Endothelial cell of umbilical vein (primary cell): ENCODE data around the gene ERAL1. TPM values are rescaled to one million over a fixed set of nuclear protein-coding genes. Genes with fewer than 3 reads are reported as not detected.

Source experiments
- Bru-seq: library from RNA; stranded (reverse); fragments of 400-500 nt; gene quantifications from one replicate; lab custom pipeline; 2021; lab: Mats Ljungman, UMichigan
- BruChase-seq, 2 experiments: library from RNA; stranded (reverse); fragments of 400-500 nt; gene quantifications; one replicate each; lab custom pipeline; 2021; lab: Mats Ljungman, UMichigan
- BruUV-seq: library from RNA; stranded (reverse); fragments of 400-500 nt; replicated peaks from 2 replicates; lab custom pipeline; 2021; lab: Mats Ljungman, UMichigan
- CTCF ChIA-PET: fragments of 300-600, 350-600 bp; sonication (Branson Sonifier 250); formaldehyde crosslinking; loops from one replicate; lab custom pipeline; 2021; ENCODE audit warnings: antibody characterized with exemption, inconsistent platforms; lab: Charles Lee
- POLR2A ChIA-PET: fragments of 300-600, 350-600 bp; sonication (Branson Sonifier 250); formaldehyde crosslinking; loops from one replicate; lab custom pipeline; 2021; ENCODE audit warnings: antibody characterized with exemption, inconsistent platforms; lab: Charles Lee
- DNase-seq: peaks from one replicate; pipeline ENCODE4 v3.0.0-alpha.2; 2011; ENCODE audit warnings: low read depth, low spot score
- FAIRE-seq: peaks from 2 replicates; lab custom pipeline; 2011; peaks lifted over from hg19 to GRCh38; lab: Jason Lieb, UNC
- H2AFZ ChIP-seq: 2 replicates; pipeline ENCODE4 v1.6.0; 2012; ENCODE audit warnings: low read depth, low read length, control low read depth, inconsistent platforms
- H3K27ac ChIP-seq: 2 replicates; pipeline ENCODE4 v1.5.1; 2011; ENCODE audit warnings: low read depth, mild to moderate bottlenecking, control low read depth, low read length, moderate library complexity; ENCODE audit not compliant: insufficient read depth
- H3K27me3 ChIP-seq, 2 experiments: 2 replicates each; pipeline versions ENCODE4 v1.6.0 to v1.6.1; 2011; ENCODE audit warnings: low read length in 2 of 2, mixed read lengths in 1 of 2; ENCODE audit not compliant: control insufficient read depth in 2 of 2, insufficient read depth in 2 of 2
- H3K36me3 ChIP-seq, 2 experiments: 2 replicates in 1 of 2; 3 replicates in 1 of 2; pipeline ENCODE4 v1.5.1; 2011; ENCODE audit warnings: low read length in 2 of 2, mild to moderate bottlenecking in 1 of 2, moderate library complexity in 1 of 2; ENCODE audit not compliant: control insufficient read depth in 2 of 2, insufficient read depth in 2 of 2; ENCODE audit errors: extremely low read depth in 1 of 2
- H3K4me1 ChIP-seq: 3 replicates; pipeline ENCODE4 v1.5.1; 2011; ENCODE audit warnings: mild to moderate bottlenecking, low read length; ENCODE audit not compliant: control insufficient read depth, insufficient read depth; ENCODE audit errors: extremely low read depth
- H3K4me2 ChIP-seq: 2 replicates; pipeline ENCODE4 v1.6.1; 2011; ENCODE audit warnings: low read length, control low read depth, mixed read lengths; ENCODE audit not compliant: insufficient read depth
- H3K4me3 ChIP-seq, 3 experiments: fragments of 200-600 bp in 1 of 3; sonication (generic), shearing (Covaris generic) in 1 of 3; replicated peaks in 1 of 3; 2 replicates each; pipeline ENCODE4 v1.5.1; 2011 to 2016; ENCODE audit warnings: control low read depth in 3 of 3, low read length in 3 of 3, mild to moderate bottlenecking in 2 of 3, inconsistent platforms in 1 of 3, low read depth in 1 of 3, moderate library complexity in 1 of 3; ENCODE audit not compliant: insufficient read depth in 1 of 3
- H3K79me2 ChIP-seq: 2 replicates; pipeline ENCODE4 v1.6.0; 2012; ENCODE audit warnings: low read length, inconsistent platforms; ENCODE audit not compliant: control insufficient read depth, insufficient read depth
- H3K9ac ChIP-seq: replicated peaks from 2 replicates; pipeline ENCODE3; 2011; ENCODE audit warnings: low read length, control low read depth; ENCODE audit not compliant: insufficient read depth; ENCODE audit errors: extremely low read depth
- H3K9me1 ChIP-seq: replicated peaks from 3 replicates; pipeline ENCODE4 v1.6.0; 2011; ENCODE audit warnings: mild to moderate bottlenecking, low read length; ENCODE audit not compliant: control insufficient read depth, insufficient read depth; ENCODE audit errors: extremely low read depth
- H3K9me3 ChIP-seq: replicated peaks from 2 replicates; pipeline ENCODE4 v1.5.1; 2012; ENCODE audit warnings: low read length, inconsistent platforms; ENCODE audit not compliant: control insufficient read depth, insufficient read depth
- H4K20me1 ChIP-seq: replicated peaks from 2 replicates; pipeline ENCODE3; 2011; ENCODE audit warnings: mild to moderate bottlenecking, low read length; ENCODE audit not compliant: control insufficient read depth, insufficient read depth; ENCODE audit errors: extremely low read depth
- CTCF ChIP-seq, 2 donors: IDR thresholded peaks; 1 replicate in 1 of 2; 2 replicates in 1 of 2; pipeline ENCODE4 v1.5.1; 2011; ENCODE audit warnings: low read length in 2 of 2, mild to moderate bottlenecking in 2 of 2, moderate library complexity in 2 of 2, control low read depth in 1 of 2, inconsistent platforms in 1 of 2, low read depth in 1 of 2; ENCODE audit not compliant: insufficient read depth in 1 of 2; ENCODE audit errors: extremely low read depth in 1 of 2
- EZH2 ChIP-seq: IDR thresholded peaks from 2 replicates; pipeline ENCODE4 v1.6.1; 2012; ENCODE audit warnings: borderline replicate concordance, low read depth, mild to moderate bottlenecking, moderate library complexity, low read length, inconsistent platforms; ENCODE audit not compliant: severe bottlenecking
- FOS ChIP-seq: IDR thresholded peaks from 2 replicates; pipeline ENCODE4 v1.6.1; 2011; ENCODE audit warnings: mild to moderate bottlenecking, low read length, moderate library complexity, borderline replicate concordance; ENCODE audit not compliant: insufficient read depth
- GATA2 ChIP-seq: IDR thresholded peaks from 2 replicates; pipeline ENCODE4 v1.7.0; 2011; ENCODE audit warnings: low read depth, mild to moderate bottlenecking, moderate library complexity, mixed read lengths, low read length; ENCODE audit not compliant: insufficient read length, insufficient read depth
- JUN ChIP-seq: IDR thresholded peaks from 2 replicates; pipeline ENCODE4 v1.6.1; 2011; ENCODE audit warnings: borderline replicate concordance, low read depth; ENCODE audit not compliant: insufficient read length, insufficient read depth
- MAX ChIP-seq: IDR thresholded peaks from 2 replicates; pipeline ENCODE4 v1.6.1; 2011; ENCODE audit not compliant: insufficient read depth, insufficient read length
- MYC ChIP-seq: IDR thresholded peaks from one replicate; pipeline ENCODE4 v1.6.1; 2011; ENCODE audit warnings: mild to moderate bottlenecking, low read depth, low read length
- POLR2A ChIP-seq: IDR thresholded peaks from 2 replicates; pipeline ENCODE4 v1.6.1; 2012; ENCODE audit warnings: low read depth, mild to moderate bottlenecking, control low read depth, low read length
- POLR2AphosphoS5 ChIP-seq: IDR thresholded peaks from 2 replicates; pipeline ENCODE4 v1.6.1; 2012; ENCODE audit warnings: low read depth, mild to moderate bottlenecking, control low read depth, low read length, moderate library complexity; ENCODE audit not compliant: insufficient read depth
- dilution Hi-C: fragments of 300-500 bp; cut with MboI; formaldehyde crosslinking; loops from one replicate; pipeline ENCODE4 v1.15.0; 2019; ENCODE audit warnings: low sequenced_read_pairs; ENCODE audit not compliant: extremely low pct_ligation_motif_present
- intact Hi-C: fragments of 100-400 bp; cut with micrococcal nuclease; formaldehyde crosslinking; loops from one replicate; pipeline ENCODE4 v1.10.0; 2022
- long read RNA-seq: library from polyadenylated mRNA; stranded (forward); transcript quantifications from one replicate; pipeline ENCODE4 v2.0.0, GENCODE V29; 2021
- polyA minus RNA-seq, 3 experiments: library from RNA; depleted of rRNA, polyadenylated mRNA; stranded (reverse); fragments of >200 nt; gene quantifications; 1 replicate in 1 of 3; 2 replicates in 2 of 3; pipeline ENCODE4 v1.2.3, GENCODE V29; 2011
- polyA plus RNA-seq, 4 experiments: library from polyadenylated mRNA; depleted of rRNA in 3 of 4; stranded (reverse) in 3 of 4; unstranded in 1 of 4; fragments of >200 nt; gene quantifications; 2 replicates each; pipeline versions ENCODE4 v1.2.1 to v1.2.3, GENCODE V29; 2011 to 2012; ENCODE audit warnings: missing spikeins in 1 of 4
- total RNA-seq: library from RNA; stranded (reverse); gene quantifications from 2 replicates; pipeline ENCODE4 v1.2.3, GENCODE V29; 2021

The ERAL1 gene
- total RNA-seq, result 50.3 and 58.0 TPM in 2 replicates
- polyA plus RNA-seq, result 86.6 and 102 TPM in 2 replicates
- polyA plus RNA-seq (2011; cell fraction: cytosol; rRNA removed), result 88.4 and 97.2 TPM in 2 replicates
- 99.2 and 99.9 TPM in 2 replicates for polyA plus RNA-seq (2011; cell fraction: nucleus; rRNA removed)
- polyA plus RNA-seq (2012), result 65.5 and 79.5 TPM in 2 replicates
- polyA minus RNA-seq, result 82.8 and 101 TPM in 2 replicates
- 69.5 TPM for polyA minus RNA-seq (2011; cell fraction: cytosol; rRNA and poly(A)+ RNA removed)
- polyA minus RNA-seq (2011; cell fraction: nucleus; rRNA and poly(A)+ RNA removed), result 31.0 and 38.9 TPM in 2 replicates
- percentile 70 among the genes with signal in this experiment for Bru-seq, nascent RNA
- BruChase-seq, experiment 1, labeled RNA remaining after a 6-hour chase, result percentile 88 among the genes with signal in this experiment
- BruChase-seq, experiment 2, labeled RNA remaining after a 2-hour chase, result percentile 81 among the genes with signal in this experiment
- long read RNA-seq, transcript ERAL1-201 (10 exons, 1,925 nt), result major isoform, 135 of 157 reads
- long read RNA-seq, partial matches to known transcripts, result 10 of 157 reads
- long read RNA-seq, other reads (novel, unspliced or antisense), result 11 of 157 reads

- Histone ChIP-seq H3K27me3 (no peaks in the 10 kb centered on the region), H3K4me3 (peak within 1 kb of the TSS; percentile 21 to 65 (median 43)), H2AFZ (peak within 1 kb of the TSS; percentile 85), H3K9me3 (no peaks in the 10 kb centered on the region), H3K79me2 (peaks cover 10% of the 10 kb centered on the region), H4K20me1 (no peaks in the 10 kb centered on the region), H3K4me1 (peaks cover 12% of the 10 kb centered on the region), H3K36me3 (peaks cover 13% of the 10 kb centered on the region in 2 experiments), H3K9ac (peak within 1 kb of the TSS; percentile 64), H3K9me1 (no peaks in the 10 kb centered on the region), H3K4me2 (peak within 1 kb of the TSS; percentile 82), H3K27ac (peak within 1 kb of the TSS; percentile 10)
- no peak for TF ChIP-seq EZH2
- TF ChIP-seq MYC, result no peak
- no peak for TF ChIP-seq CTCF (IDR thresholded peaks at IDR 0.05; ENCODE audit: extremely low read depth in 1 of 2, insufficient read depth in 1 of 2, low read depth in 1 of 2, low read length in 2 of 2)
- TF ChIP-seq JUN, result no peak
- TF ChIP-seq FOS, result no peak
- TF ChIP-seq MAX, result peak; percentile 31
- no peak for TF ChIP-seq GATA2
- TF ChIP-seq POLR2AphosphoS5, result peak; percentile 92
- TF ChIP-seq POLR2A, result peak; percentile 94
- ChIA-PET CTCF (interaction anchor here (1.1 to 2.1 kb wide), 4 partner anchors 16 to 128 kb away, joined by 3 to 8 read pairs (median 4); no protein-coding TSS in a partner anchor), POLR2A (no interaction called here)
- BruUV-seq, result TSS peak; percentile 72
- FAIRE-seq, result peak; percentile 91
- intact Hi-C loops, result loop anchor here (2.0 kb wide), 1 partner anchor 46 kb away; no protein-coding TSS in a partner anchor
- DNase-seq, result peak; percentile 92
- dilution Hi-C loops, result no loop called here
These were observed at the start of gene ERAL1 for GRCh38 chr17:28854457-28855335. Gene ERAL1 (plus strand): TSS chr17:28855016. CDS start chr17:28855035, 19 bp downstream.
